Smooth muscle cell of the pulmonary artery (primary cell): ENCODE data around the gene CPT1C. TPM values are rescaled to one million over a fixed set of nuclear protein-coding genes. Genes with fewer than 3 reads are reported as not detected.

Experiments
- total RNA-seq: library from RNA; depleted of rRNA; stranded (reverse); fragments of >200 nt; gene quantifications from 2 replicates; pipeline ENCODE4 v1.2.3, GENCODE V29; 2014

The CPT1C gene
- 24.3 and 29.3 TPM in 2 replicates for total RNA-seq

GRCh38 chr19:49690656-49691242 lies at the start of gene CPT1C:
TSS of gene CPT1C (plus strand) at chr19:49691116. CDS start at chr19:49692253, 1,137 bp downstream.

GRCh38 chr19:49641688-49642491 lies 49.0 kb upstream of the CPT1C start, which contains the start of gene SCAF1:
TSS of gene SCAF1 (plus strand) at chr19:49642209. CDS start at chr19:49645027, 2,818 bp downstream.

GRCh38 chr19:49665351-49666119 lies 25.4 kb upstream of the CPT1C start, which contains the start of the genes BCL2L12 and IRF3:
TSS of gene BCL2L12 (plus strand) at chr19:49665933. CDS start at chr19:49666693, 760 bp downstream.
TSS of gene IRF3 (minus strand) at chr19:49665857. CDS start at chr19:49664838, 1,019 bp downstream.

DNA sequence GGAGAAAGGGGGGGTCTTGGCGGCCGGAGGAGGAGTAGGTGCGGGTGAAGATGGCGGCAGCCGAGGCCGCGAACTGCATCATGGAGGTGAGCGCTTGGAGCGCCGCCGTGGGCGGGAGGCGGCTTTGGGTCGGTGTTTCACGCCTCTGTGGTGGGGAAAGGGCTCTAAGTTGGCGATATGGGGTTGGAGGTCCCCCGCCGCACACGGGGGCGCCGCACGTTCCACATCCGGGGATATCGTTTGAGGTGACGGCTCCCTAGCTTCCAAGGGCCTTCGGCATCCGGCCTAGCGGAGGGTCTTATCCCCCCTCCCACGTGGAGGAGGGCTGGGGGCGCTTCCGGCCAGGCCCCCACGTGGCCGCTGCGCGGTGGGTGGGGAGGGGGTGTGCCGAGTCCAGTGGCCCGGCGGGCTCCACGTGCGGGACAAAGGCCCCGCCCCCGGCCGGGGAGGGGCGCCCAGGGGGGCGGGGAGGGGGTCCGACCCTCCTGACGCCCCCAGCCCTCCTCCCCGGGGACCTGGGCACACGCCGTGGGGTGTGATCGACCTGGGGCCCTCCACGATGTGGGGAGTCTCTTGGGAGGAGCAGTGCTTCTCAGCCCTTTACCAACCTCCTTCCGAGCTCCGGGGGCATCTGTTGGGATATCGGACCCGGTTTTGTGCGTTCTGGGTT lies 13.6 kb upstream of the CPT1C start, which contains the start of gene PRMT1:
TSS of gene PRMT1 (plus strand) at position 41 of the 670 bp plus-strand sequence. CDS start at position 51, 10 bp downstream.

DNA sequence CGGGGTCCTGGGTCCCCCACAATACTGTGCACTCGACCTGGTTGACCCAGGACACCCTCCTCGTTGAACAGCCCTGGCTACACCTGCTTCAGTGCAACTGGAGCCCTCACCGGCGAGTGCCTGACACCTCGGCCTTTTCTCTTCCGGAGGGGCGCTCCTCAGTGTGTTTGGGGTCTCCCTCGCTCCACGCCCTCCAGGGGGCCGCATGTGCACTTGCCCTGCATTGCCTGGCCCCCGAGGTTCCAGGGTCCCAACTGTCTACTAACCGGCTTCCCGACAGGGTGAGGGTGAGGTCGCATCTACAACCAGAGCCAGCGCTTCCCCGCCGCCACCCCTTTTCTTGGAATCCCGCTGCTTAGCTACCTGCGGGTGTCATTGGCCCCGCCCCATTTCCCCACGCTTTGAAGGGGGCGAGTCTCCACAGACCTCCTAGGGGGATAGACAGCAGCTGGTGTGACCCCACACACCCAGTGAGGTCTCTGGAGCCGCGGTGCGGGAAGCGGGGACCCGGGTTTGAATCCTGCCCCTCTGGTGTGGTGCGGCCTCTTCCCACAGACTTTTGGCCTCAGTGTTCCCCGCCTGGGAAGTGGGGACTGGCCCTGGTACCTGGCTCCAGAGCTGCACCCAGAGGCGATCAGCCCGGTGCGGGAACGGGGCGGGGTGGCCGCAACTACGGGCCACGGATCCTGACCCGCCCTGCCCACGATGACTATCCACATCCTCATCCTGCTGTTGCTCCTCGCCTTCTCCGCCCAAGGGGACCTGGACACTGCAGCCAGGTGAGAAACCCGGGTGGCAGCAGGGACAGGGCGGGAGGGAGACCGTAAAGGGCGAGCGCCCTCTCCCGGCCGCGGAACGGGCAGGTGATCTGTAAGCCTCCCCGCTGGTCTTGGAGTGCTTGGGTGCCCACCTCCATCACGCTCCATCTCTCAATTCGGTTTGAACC lies 1.5 kb upstream of the CPT1C start, which contains the start of gene ADM5:
TSS of gene ADM5 (plus strand) at position 462 of the 946 bp plus-strand sequence. CDS start at position 706, 244 bp downstream.

DNA sequence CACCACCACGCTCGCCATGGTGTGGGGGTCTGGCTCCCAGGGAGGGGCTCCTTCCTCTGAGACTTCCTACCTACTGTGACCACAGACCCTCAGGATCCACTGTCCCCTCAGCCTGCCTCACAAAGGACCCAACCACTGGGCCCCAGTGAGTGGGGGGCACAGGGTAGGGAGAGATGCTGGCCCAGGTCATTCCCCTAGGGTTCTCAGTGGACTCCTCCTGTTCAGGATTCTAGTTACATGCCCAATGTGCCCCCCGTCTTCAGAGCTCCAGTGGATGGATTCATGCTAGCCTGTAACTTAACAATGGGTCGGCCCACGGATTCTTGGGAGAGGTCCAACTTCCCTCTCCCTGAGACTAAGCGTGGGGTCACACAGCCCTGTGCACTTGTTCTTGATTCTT lies 72.3 kb downstream of the CPT1C start, which contains the start of gene TSKS:
TSS of gene TSKS (minus strand) at position 77 of the 400 bp plus-strand sequence. CDS start at position 18, 59 bp downstream.

Other genes starting within 250 kb of the CPT1C start
- 0.17 and 0.20 TPM in 2 replicates for gene SLC17A7, start 249.6 kb upstream of the CPT1C start, total RNA-seq
- 73.1 and 91.4 TPM in 2 replicates for gene PIH1D1, start 239.3 kb upstream of the CPT1C start, total RNA-seq
- 18.3 and 19.8 TPM in 2 replicates for gene ALDH16A1, start 237.9 kb upstream of the CPT1C start, total RNA-seq
- 2.3 and 3.5 TPM in 2 replicates for gene FLT3LG, start 216.9 kb upstream of the CPT1C start, total RNA-seq
- 1,440 and 2,433 TPM in 2 replicates for gene RPL13A, start 203.5 kb upstream of the CPT1C start, total RNA-seq
- 1,074 and 1,489 TPM in 2 replicates for gene RPS11, start 194.7 kb upstream of the CPT1C start, total RNA-seq
- 66.7 and 86.0 TPM in 2 replicates for gene FCGRT, start 178.5 kb upstream of the CPT1C start, total RNA-seq
- gene RCN3, start 163.1 kb upstream of the CPT1C start, total RNA-seq: 339 and 441 TPM in 2 replicates
- gene NOSIP, start 110.6 kb upstream of the CPT1C start, total RNA-seq: 30.8 and 33.4 TPM in 2 replicates
- gene PRRG2, start 109.8 kb upstream of the CPT1C start, total RNA-seq: 0.65 and 0.86 TPM in 2 replicates
- 4.2 and 6.1 TPM in 2 replicates for gene PRR12, start 99.9 kb upstream of the CPT1C start, total RNA-seq
- 82.1 and 88.7 TPM in 2 replicates for gene RRAS, start 51.0 kb upstream of the CPT1C start, total RNA-seq
- gene SCAF1, start 48.9 kb upstream of the CPT1C start, total RNA-seq: 22.7 and 30.5 TPM in 2 replicates
- gene IRF3, start 25.3 kb upstream of the CPT1C start, total RNA-seq: 64.3 and 68.0 TPM in 2 replicates
- 2.7 TPM in 2 replicates for gene BCL2L12, start 25.2 kb upstream of the CPT1C start, total RNA-seq
- gene PRMT1, start 13.8 kb upstream of the CPT1C start, total RNA-seq: 205 and 248 TPM in 2 replicates
- gene ADM5, start 1.5 kb upstream of the CPT1C start, total RNA-seq: 0.36 and 0.52 TPM in 2 replicates
- 0.52 TPM in 1 of 2 replicates, not detected in the other for gene TSKS, start 72.2 kb downstream of the CPT1C start, total RNA-seq
- gene AP2A1, start 75.9 kb downstream of the CPT1C start, total RNA-seq: 145 and 148 TPM in 2 replicates
- 21.3 and 30.7 TPM in 2 replicates for gene FUZ, start 122.2 kb downstream of the CPT1C start, total RNA-seq
- 21.0 and 23.4 TPM in 2 replicates for gene MED25, start 127.2 kb downstream of the CPT1C start, total RNA-seq
- 78.2 and 83.5 TPM in 2 replicates for gene PTOV1, start 160.0 kb downstream of the CPT1C start, total RNA-seq
- gene PNKP, start 176.5 kb downstream of the CPT1C start, total RNA-seq: 28.7 and 45.7 TPM in 2 replicates
- 14.1 and 14.3 TPM in 2 replicates for gene AKT1S1, start 186.2 kb downstream of the CPT1C start, total RNA-seq
- gene TBC1D17, start 186.6 kb downstream of the CPT1C start, total RNA-seq: 18.6 and 22.7 TPM in 2 replicates
- 0.13 and 0.23 TPM in 2 replicates for gene IL4I1, start 205.8 kb downstream of the CPT1C start, total RNA-seq
- 5.3 and 6.3 TPM in 2 replicates for gene ATF5, start 238.1 kb downstream of the CPT1C start, total RNA-seq
- gene NUP62, start 238.4 kb downstream of the CPT1C start, total RNA-seq: 22.2 and 29.3 TPM in 2 replicates